HG02870 (cell line): ENCODE measurements around the gene CCT3.
"Not testable (repeated sequence)": the region's sequence is repeated elsewhere in the genome, so short reads cannot be mapped to it uniquely, and the experiment has no call there.

Experiments used
- ATAC-seq: cut with Tn5 transposase; IDR thresholded peaks from one replicate; pipeline ENCODE4 v1.9.1; 2021; ENCODE audit warnings: mild to moderate bottlenecking, moderate library complexity; ENCODE audit not compliant: unreplicated experiment

The CCT3 gene

DNA sequence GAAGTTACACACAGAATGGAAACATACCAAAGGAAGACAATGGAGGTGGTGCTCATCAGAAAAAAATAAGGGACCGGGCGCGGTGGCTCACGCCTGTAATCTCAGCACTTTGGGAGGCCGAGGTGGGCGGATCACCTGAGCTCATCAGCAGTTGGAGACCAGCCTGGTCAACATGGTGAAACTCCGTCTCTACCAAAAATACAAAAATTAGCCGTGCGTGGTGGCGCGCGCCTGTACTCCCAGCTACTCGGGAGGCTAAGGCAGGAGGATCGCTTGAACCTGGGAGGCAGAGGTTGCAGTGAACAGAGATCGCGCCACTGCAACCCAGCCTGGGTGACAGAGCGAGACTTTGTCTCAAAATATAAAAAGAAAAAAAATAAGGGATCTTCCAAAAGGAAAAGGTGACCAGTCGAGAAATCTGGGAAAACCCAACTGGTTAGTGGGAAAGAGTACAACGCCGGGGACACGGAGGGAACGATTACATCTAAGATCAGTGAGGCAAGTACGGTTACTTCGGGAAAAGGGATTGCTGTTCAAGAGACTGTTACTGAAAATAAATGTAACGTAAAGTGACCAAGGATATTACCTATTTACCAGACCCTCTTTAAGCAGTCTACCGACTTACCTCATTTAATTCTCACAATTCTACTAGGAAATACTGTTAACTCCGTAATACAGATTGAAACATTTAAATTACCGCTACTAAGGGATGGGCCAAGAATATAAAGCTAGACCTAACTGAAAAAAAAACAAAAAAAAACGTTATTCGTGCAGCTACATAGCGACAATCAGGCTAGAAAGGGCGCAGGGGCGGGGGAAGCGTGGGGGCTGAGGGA is 822 bp downstream of the CCT3 start:
- no peak for ATAC-seq

GRCh38 chr1:156336242-156336641 is 1.9 kb downstream of the CCT3 start:
- no peak for ATAC-seq

DNA sequence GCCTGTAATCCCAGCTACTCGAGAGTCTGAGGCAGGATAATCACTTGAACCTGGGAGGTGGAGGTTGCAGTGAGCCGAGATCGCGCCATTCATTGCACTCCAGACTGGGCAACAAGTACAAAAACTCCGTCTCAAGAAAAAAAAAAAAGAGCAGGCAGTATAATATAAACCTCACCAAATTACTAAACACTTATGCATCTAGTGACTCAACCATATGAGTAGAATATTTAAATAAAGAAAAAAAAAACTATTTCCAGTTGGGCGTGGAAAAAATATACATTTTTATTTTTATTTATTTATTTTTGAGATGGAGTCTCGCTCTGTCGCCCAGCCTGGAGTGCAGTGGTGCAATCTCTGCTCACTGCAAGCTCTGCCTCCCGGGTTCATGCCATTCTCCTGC is 14.9 kb downstream of the CCT3 start:
- ATAC-seq: not testable (repeated sequence)

DNA sequence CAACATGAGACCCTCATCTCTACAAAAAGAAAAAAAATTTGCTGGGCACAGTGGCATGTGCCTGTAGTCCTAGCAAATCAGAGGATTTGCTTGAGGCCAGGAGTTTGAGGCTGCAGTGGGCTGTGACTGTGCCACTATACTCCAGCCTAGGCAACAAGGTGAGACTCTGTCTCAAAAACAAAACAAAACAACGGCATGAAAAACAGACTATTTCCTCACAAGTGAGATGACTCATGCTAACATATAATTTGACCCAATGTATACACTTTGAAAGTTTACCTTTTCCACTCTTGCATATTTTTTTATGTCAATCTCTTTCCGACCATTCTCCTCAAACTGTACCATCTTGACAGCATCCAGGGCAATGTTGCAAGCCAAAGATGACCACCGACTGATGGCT is 17.5 kb downstream of the CCT3 start:
- ATAC-seq: no peak

GRCh38 chr1:156319664-156320063 is 18.4 kb downstream of the CCT3 start:
- ATAC-seq: no peak

DNA sequence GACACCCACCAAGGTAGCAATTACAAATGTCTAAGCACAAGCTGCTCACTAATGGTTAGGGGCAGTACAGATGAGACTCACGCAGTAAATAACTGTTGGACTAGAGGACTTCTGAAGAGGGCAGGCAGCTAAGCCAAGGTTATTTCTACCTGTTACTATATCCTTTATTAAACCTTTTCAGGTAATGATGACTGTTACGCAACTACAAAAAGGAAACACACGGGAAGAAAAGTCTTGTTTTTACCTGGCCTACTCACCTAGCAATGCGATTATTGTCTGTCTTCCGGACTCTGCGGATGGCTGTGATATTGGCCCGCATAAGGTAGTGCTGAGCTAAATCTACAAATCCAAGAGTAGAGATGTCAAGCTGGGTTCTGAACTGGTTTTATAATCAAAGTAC is 21.2 kb downstream of the CCT3 start:
- no peak for ATAC-seq

GRCh38 chr1:156310962-156311361 is 27.1 kb downstream of the CCT3 start:
- ATAC-seq: no peak

DNA sequence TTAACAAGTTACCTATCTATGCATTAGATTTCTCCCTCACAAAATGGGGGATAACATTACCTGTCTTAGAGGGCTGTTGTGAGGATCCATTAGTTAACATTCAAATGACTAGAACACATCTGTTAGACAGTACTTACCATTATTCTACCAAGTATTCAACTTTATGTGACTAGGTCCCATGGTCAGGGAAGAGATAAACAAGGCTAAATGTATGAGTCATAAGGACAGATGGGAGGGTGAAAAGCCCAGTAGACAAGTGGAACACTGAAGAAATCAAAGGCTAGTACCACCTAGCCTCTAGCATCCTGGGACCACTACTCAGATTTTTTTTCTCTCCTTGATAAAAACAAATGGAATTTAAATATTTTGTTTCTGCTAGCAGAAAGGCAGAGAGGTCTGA is 30.0 kb downstream of the CCT3 start:
- no peak for ATAC-seq

GRCh38 chr1:156305215-156305614 is 32.9 kb downstream of the CCT3 start:
- ATAC-seq: no peak

DNA sequence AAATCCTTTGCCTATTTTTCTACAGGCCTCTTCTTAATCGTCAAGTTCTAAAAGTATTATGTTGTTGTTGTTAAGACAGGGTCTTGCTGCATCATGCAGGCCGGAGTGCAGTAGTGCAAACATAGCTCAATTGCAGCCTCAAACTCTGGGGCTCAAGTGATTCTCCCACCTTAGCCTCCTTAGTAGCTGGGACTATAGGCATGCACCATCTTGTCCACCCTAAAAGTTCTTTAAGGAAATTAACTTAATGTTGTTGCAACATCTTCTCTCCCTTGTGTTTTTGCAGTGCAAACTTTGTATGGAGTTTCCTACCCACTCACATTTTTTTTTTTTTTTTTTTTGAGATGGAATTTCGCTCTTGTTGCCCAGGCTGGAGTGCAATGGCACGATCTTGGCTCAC is 34.9 kb downstream of the CCT3 start:
- ATAC-seq: no peak

GRCh38 chr1:156298852-156299357 is 39.2 kb downstream of the CCT3 start, which contains the start of gene VHLL:
TSS of gene VHLL (minus strand) at chr1:156299307. CDS start at chr1:156299189, 118 bp downstream.
- no peak for ATAC-seq

DNA sequence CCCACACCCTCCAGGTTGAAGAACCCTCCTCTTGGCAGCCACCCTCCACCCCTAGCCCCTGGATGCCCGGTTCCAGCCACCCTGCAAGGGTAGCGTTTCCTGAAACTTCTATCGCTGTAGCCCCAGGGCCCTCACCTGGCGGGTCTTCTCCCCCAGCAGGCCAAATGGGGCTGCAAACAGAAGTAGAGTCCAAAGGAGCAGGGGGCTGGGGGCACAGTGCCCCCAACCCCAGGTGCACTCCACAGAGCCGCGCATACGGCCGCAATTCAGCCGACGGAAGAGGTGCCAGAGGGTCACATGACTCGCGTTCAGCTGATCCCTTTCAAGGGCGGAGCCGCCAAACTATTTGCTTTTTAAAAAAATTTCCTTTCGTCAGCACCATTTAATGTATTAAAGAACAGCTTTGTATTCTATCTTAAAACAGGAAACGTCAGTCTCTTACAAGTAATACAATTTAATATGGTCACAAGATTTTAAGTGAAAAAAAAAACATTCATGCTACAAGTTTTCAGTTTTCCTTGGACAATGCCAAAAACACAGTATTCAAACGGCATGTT is 42.6 kb downstream of the CCT3 start, which contains the start of gene GLMP:
Gene GLMP, minus strand, starts transcription at position 289 of the 557 bp plus-strand sequence. Its CDS starts 34 bp downstream, at position 255.
- ATAC-seq: peak; percentile 45

DNA sequence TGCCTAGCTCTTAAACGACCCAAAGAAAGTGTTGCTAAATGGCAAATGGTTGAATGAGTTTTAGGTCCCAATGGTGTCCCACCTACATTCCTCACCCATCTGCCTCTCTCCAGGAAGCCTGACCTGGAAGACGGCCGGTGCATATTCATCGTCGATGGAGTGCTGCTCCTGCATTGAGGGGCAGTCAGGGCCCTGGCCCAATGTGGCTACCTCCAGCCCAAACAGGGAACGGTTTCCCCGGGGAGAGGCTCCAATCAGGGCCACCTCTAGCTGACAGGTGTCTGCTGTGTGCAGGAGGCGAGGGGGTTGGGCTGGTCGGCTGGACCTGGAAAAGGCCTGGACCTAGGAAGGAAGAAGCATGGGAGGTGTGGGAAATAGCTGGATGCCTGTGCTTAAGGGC is 44.2 kb downstream of the CCT3 start:
- ATAC-seq: no peak

DNA sequence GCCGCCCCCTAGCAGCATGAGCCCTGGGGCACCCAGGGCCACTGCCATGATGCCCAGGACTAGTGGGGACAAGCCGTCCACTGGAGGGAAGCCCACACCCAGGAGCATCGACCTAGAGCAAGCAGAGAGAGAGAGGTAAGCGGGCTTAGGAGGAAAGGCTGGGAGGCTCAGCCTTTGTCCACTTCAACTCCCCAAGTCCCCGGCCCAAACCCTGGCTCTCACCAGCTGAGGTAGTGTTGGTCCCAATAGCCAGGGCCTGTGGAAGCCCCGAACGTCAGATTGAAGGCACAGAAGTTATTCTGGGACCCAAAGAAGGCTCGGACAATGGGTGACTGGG is 45.0 kb downstream of the CCT3 start:
- no peak for ATAC-seq

- no peak for ATAC-seq
These were observed 46.6 kb downstream of the CCT3 start for GRCh38 chr1:156291226-156292061.

GRCh38 chr1:156289857-156290256 is 48.2 kb downstream of the CCT3 start:
- ATAC-seq: no peak

- no peak for ATAC-seq
These were observed 52.0 kb downstream of the CCT3 start for GRCh38 chr1:156286061-156286460.

DNA sequence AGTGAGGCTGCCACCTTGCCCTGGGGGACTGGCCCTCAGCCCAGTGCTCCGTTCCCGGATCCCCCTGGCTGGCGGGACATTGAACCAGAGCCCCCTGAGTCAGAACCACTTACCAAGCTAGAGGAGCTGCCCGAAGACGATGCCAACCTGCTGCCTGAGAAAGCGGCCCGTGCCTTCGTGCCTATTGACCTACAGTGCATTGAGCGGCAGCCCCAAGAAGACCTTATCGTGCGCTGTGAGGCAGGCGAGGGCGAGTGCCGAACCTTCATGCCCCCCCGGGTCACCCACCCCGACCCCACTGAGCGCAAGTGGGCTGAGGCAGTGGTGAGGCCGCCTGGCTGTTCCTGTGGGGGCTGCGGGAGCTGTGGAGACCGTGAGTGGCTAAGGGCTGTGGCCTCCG is 52.7 kb downstream of the CCT3 start:
- ATAC-seq: no peak

DNA sequence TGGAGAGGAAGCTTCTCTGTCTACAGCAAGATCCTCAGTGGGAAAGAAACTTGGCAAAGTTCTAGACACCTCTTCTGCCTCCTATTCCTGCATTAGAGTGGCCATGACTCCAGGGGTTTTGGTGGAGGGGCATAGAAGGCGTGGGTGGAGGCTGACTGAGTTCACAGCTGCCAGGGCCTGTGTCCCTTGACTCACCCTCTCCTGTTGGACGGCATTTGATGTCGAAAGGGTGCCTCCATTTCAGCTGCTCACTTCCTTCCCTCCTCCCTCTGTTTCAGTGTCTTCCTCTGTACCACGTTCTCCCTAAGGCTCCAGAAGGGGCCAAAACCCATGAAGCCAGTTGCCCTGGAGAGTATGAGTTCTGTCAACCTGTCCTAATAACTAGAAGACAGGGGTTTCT is 53.3 kb downstream of the CCT3 start:
- no peak for ATAC-seq

- ATAC-seq: no peak
These were observed 54.0 kb downstream of the CCT3 start, which contains the start of gene TMEM79 for GRCh38 chr1:156284112-156284511. TSS of gene TMEM79 (plus strand) at chr1:156284325. CDS start at chr1:156285227, 902 bp downstream.

- no peak for ATAC-seq
These were observed 54.6 kb downstream of the CCT3 start for GRCh38 chr1:156283521-156283920.
